Measurements from ENCODE around the gene SETD1A.

SETD1A gene

DNA sequence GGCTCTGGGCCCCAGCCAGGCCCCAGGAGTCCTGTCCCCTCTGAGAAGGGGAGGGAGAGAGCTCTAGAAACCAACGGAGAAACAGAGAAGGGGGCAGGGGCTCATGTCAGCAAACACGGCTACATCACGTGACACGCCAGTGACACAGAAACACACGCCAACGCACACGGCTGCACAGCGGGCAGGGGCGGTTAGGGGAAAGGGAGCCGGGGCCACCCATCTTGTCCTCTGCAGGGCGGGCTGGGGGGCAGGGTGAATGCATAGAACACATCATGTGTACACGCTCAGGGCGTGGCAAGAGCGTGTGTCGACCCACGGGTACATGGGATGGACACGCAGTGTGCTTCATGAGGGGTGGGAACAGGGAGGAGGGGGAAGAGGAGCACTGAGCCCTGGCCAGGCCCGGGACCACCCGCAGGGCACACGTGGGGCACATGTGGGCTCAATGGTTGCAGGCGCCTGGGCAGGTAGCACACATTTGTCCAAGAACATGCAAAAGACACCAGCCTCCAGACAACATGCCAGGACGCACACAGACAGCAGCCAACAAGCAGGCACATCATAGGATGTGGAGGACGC, 32.0 kb downstream of the SETD1A start:
- TF ChIP-seq, protein P1, sequence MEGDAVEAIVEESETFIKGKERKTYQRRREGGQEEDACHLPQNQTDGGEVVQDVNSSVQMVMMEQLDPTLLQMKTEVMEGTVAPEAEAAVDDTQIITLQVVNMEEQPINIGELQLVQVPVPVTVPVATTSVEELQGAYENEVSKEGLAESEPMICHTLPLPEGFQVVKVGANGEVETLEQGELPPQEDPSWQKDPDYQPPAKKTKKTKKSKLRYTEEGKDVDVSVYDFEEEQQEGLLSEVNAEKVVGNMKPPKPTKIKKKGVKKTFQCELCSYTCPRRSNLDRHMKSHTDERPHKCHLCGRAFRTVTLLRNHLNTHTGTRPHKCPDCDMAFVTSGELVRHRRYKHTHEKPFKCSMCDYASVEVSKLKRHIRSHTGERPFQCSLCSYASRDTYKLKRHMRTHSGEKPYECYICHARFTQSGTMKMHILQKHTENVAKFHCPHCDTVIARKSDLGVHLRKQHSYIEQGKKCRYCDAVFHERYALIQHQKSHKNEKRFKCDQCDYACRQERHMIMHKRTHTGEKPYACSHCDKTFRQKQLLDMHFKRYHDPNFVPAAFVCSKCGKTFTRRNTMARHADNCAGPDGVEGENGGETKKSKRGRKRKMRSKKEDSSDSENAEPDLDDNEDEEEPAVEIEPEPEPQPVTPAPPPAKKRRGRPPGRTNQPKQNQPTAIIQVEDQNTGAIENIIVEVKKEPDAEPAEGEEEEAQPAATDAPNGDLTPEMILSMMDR (IDR thresholded peaks at IDR 0.05; ENCODE audit: low read depth, low read length): no peak
- DNase-seq (ENCODE audit: extremely low read depth, low read depth): no peak

DNA sequence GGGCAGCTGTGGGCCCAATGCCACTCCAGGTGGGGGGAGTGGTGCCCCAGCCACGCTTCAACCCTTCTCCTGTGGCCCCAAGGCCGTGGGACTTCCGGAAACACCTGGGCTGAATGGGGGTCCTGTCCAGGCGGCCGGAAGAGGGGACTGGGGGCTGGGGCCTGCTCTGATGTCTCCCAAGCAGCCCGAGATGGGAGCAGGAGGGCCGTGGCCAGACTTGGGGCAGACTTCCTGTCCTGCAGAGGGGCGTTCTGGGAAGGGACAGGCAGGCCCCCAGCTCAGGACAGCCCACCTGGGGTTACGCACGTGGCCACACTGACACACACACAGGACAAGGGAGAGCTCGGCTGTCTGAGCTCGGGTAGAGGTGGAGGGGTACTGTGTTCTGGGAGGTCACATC, 32.6 kb downstream of the SETD1A start:
- TF ChIP-seq, protein P1 (IDR thresholded peaks at IDR 0.05; ENCODE audit: low read depth, low read length): no peak
- no peak for DNase-seq (ENCODE audit: extremely low read depth, low read depth)

DNA sequence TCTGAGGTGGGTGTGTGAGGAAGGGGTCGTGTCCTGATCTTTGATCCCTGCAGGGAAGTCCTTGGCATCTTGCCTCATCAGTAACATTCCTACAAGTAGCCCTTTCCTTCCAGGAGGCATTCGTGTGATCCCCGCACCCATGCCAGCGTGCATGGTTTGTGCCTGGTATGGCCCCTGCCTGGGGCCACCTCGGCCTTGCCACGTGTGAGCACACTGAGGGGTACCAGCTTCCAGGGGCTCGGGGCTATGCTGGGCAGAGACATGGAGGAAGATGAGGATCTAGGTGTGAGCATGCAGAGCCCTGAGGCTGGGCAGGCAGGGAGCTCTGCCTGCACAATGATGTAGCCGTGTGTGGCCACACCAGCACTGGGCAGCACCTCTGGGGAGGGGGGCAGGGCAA, 33.5 kb downstream of the SETD1A start:
- no peak for DNase-seq (ENCODE audit: extremely low read depth, low read depth)
- TF ChIP-seq, protein P1 (IDR thresholded peaks at IDR 0.05; ENCODE audit: low read depth, low read length): no peak

DNA sequence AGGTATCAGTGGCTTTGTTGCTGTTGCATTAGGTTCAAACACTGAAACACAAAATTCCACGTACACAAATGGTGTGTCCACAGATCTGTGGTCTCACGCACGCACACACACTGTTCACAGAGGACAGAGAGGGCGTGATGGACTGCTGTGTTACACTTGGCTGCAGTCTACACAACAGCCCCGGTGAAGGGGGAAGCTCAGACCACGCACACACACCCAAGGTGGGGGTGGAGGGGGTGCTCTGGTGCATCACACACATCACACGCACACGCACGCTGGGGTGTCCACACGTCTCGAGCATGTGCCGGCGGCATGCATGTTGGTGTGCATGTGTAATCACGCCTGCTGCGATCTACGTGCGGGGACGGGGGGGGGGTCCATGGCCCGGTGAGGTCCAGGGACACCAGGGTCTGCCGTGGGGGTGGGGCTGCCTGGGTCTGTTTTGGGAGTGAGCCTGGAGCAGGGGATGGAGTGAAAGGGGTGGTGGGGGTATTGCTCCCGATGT, 34.8 kb downstream of the SETD1A start:
- TF ChIP-seq, protein P1 (IDR thresholded peaks at IDR 0.05; ENCODE audit: low read depth, low read length): no peak
- DNase-seq (ENCODE audit: extremely low read depth, low read depth): no peak

DNA sequence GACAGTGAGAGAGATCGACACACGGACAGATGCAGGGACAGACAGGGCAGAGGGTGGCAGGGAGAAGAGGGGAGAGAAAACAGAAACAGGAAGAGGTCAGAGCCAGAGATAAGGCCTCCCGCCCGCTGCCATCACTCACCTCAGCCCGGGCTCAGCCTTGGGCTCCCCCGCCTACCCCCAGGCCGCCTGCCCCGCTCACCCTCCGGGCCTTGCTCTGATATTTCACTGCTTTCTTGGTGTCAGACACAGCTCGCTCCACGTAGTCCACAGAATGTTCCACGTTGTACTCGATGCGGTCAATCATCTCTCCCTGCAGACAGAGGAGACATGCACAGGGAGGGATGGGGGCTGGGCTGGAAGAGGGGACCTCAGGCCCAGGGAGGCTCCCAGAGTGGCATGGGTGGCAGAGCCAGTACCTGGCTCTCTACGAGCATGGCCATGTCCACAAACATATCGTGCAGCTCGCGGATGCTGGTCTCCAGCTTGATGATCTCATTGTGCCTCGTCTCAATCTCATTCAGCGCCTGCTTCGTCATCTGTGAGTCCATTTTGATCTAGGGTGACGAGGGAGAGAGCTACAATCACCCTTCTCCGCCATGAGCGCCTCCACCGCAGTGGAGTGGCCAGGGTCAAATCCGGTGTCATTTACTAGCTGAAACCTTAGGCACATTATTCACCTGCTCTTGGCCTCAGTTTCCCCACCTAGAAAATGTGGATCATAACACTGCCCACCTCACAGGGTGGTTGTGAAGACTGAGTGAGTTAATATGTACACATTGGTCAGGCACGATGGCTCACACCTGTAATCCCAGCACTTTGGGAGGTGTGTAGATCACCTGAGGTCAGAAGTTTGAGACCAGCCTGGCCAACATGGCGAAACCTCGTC, 35.6 kb downstream of the SETD1A start:
- no peak for DNase-seq (ENCODE audit: extremely low read depth, low read depth)
- TF ChIP-seq, protein P1 (IDR thresholded peaks at IDR 0.05; ENCODE audit: low read depth, low read length): no peak

DNA sequence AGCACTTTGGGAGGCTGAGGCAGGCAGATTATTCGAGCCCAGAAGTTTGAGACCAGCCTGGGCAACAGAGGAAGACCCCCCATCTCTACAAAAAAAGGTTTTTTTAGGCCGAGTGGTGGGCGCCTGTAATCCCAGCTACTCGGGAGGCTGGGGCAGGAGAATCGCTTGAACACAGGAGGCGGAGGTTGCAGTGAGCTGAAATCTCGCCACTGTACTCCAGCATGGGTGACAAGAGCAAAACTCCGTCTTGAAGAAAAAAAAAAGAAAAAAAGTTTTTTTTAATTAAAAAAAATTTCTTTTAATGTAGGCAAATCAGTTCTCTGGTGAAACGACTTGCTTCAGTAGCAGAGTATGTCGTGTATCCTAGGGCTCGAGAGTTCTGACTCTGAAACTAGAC, 38.4 kb downstream of the SETD1A start:
- TF ChIP-seq, protein P1 (IDR thresholded peaks at IDR 0.05; ENCODE audit: low read depth, low read length): no peak

DNA sequence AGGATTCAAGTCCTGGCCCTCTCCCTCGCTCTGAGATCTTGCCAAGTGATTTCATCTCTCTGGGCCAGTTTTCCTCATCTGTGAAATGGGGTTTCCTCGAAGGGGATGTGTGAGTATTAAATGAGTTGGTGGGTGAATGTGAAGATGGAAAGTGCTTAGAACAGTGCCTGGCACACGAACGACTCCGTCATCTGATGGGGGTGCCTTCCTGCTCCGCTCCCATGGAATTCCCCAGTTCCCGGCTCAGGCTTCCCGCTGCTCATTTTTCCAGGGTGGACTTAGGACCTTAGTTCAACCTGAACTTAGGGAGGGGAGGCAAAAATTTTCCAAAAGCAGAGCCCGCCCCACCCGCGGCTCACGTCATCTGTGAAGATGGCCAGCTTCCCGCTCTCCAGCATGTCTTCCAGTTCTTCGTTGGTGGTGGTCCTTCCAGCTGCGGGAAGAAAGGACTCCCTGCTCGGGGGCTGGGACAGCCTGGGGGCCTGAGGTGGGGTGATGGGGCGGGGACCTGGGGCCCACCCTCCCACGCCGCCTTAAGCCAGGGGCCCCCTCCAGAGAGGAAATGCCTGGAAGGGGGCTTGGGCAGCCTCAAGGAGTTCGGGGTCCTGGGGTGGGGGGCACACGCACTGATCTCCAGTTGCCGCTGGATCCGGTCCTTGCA, 38.9 kb downstream of the SETD1A start:
- TF ChIP-seq, protein P1 (IDR thresholded peaks at IDR 0.05; ENCODE audit: low read depth, low read length): no peak
- no peak for DNase-seq (ENCODE audit: extremely low read depth, low read depth)

More for the DNA sequence above, 38.4 kb downstream of the SETD1A start:
- DNase-seq (ENCODE audit: extremely low read depth, low read depth): no peak
